Renal cortex interstitium (tissue), 11 donors: ENCODE results near the gene GLT1D1. TPM values are rescaled to one million over a fixed set of nuclear protein-coding genes. Genes with fewer than 3 reads are reported as not detected.
"Not testable (repeated sequence)": the region's sequence is repeated elsewhere in the genome, so short reads cannot be mapped to it uniquely, and the experiment has no call there.

Experiments used
- DNase-seq, 11 donors: peaks; one replicate each; pipeline ENCODE4 v3.0.0-alpha.2; 2013; ENCODE audit warnings: low read depth in 9 of 11, low spot score in 4 of 11; ENCODE audit errors: extremely low read depth in 1 of 11
- polyA plus RNA-seq, 3 donors: library from polyadenylated mRNA; unstranded; fragments of 120-200 nt; gene quantifications; one replicate each; pipeline ENCODE4 v1.2.1, GENCODE V29; 2013; ENCODE audit not compliant: insufficient read length in 3 of 3

Gene GLT1D1
- polyA plus RNA-seq, 3 donors, result 1.9 to 3.7 (median 2.1) TPM

- DNase-seq, result not testable (repeated sequence)
These were observed 6.6 kb upstream of the GLT1D1 start for GRCh38 chr12:128846671-128847070.

- no peak for DNase-seq
These were observed 4.9 kb upstream of the GLT1D1 start for GRCh38 chr12:128848371-128848770.

- not testable (repeated sequence) for DNase-seq
These were observed 3.5 kb upstream of the GLT1D1 start for GRCh38 chr12:128849806-128850205.

GRCh38 chr12:128850400-128850799 is 2.9 kb upstream of the GLT1D1 start:
- no peak for DNase-seq

GRCh38 chr12:128851429-128851828 is 1.8 kb upstream of the GLT1D1 start:
- not testable (repeated sequence) for DNase-seq

GRCh38 chr12:128852026-128852698 is 1.1 kb upstream of the GLT1D1 start:
- no peak for DNase-seq

- no peak for DNase-seq
These were observed 421 bp downstream of the GLT1D1 start for GRCh38 chr12:128853600-128854197.

GRCh38 chr12:128856035-128856790 is 2.9 kb downstream of the GLT1D1 start:
- no peak for DNase-seq

- DNase-seq, result no peak
These were observed 3.5 kb downstream of the GLT1D1 start for GRCh38 chr12:128856791-128857078.

GRCh38 chr12:128857133-128857763 is 4.0 kb downstream of the GLT1D1 start:
- no peak for DNase-seq

- no peak for DNase-seq
These were observed 6.0 kb downstream of the GLT1D1 start for GRCh38 chr12:128859311-128859710.

- no peak for DNase-seq
These were observed 8.1 kb downstream of the GLT1D1 start for GRCh38 chr12:128861226-128862016.

GRCh38 chr12:128863957-128864356 is 10.7 kb downstream of the GLT1D1 start:
- no peak for DNase-seq

GRCh38 chr12:128864516-128865186 is 11.4 kb downstream of the GLT1D1 start:
- DNase-seq, result no peak

GRCh38 chr12:128867466-128867865 is 14.2 kb downstream of the GLT1D1 start:
- DNase-seq, result no peak

- DNase-seq, result no peak
These were observed 18.2 kb downstream of the GLT1D1 start for GRCh38 chr12:128871516-128871892.

- no peak for DNase-seq
These were observed 19.0 kb downstream of the GLT1D1 start for GRCh38 chr12:128872303-128872702.

- DNase-seq, result no peak
These were observed 23.3 kb downstream of the GLT1D1 start for GRCh38 chr12:128876559-128876958.
